ENCODE data around the gene DPP7. TPM values are rescaled to one million over a fixed set of nuclear protein-coding genes. Genes with fewer than 3 reads are reported as not detected.
"Not testable (repeated sequence)": the region's sequence is repeated elsewhere in the genome, so short reads cannot be mapped to it uniquely, and the experiment has no call there.

Gene DPP7
- total and polyA plus RNA-seq, 2 experiments from 2014 or later: 144 to 204 TPM

DNA sequence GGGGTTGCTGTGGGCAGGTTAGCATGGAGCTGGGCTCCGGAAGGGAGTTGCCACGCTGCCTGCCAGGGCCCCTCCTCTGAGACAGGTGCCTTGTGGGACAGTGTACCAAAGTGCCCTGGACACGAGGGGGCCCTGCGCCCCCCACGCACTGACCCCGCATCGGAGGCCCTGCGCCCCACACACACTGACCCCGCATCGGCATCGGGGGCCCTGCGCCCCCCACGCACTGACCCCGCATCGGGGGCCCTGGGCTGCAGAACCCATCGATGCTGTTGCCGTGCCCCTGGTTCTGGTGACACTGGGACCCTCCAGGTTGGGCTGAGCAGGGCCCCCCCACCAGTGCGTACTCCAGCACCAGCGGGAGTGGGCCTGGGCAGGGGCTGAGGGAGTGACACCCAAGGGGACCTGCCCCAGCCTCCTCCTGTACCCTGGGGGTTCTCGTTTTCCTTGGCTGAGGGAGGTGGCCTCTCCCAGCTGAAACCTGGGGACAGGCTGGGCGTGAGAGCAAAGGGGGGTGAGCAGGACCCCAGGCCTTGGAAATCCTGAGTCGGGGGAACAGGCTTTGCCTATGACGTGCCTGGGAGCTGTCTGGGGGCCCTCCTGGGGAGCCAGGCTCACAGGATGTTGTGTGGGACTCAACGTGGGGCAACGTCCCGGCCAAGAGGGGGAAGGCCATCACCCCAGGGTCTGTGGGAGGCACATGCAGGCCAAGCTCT, 51.1 kb downstream of the DPP7 start:
- no peak for DNase-seq (ENCODE audit: low read depth in 1 of 2, low spot score in 1 of 2)
- Histone ChIP-seq H3K27me3 (peaks cover 4% of the 10 kb centered on the region), H3K27ac (no peak overlapping the region), H3K9me3 (ENCODE audit: low read depth) (no peaks in the 10 kb centered on the region), H3K4me3 (no peak overlapping the region), H3K36me3 (no peaks in the 10 kb centered on the region), H3K4me1 (ENCODE audit: low read depth) (no peaks in the 10 kb centered on the region)
- TF ChIP-seq CTCF (IDR thresholded peaks at IDR 0.05; ENCODE audit: low read depth, low read length): no peak

DNA sequence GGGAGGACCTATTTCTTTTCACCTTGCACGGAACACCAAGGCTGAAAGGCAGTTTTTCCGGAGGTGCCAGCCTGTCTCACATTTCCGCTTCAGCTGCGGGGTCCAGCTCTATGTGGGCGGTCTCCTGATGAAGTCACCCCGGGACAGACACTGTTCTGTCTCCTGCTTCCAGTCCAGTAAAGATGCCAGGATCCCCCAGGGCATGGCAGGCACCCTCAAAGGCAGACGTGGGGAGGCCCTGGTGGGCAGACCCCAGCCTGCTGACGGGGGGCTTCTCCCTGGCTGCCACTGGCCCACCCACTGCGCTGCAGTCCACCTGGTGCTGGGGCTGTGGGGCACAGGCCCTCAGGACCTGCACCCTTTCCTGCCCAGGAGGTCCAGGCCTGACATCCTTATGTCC, 51.7 kb downstream of the DPP7 start:
- not testable (repeated sequence) for H3K9me3 ChIP-seq (ENCODE audit: low read depth); DNase-seq (ENCODE audit: low read depth in 1 of 2, low spot score in 1 of 2); H3K4me3 ChIP-seq; H3K27ac ChIP-seq; H3K36me3 ChIP-seq; H3K27me3 ChIP-seq; H3K4me1 ChIP-seq (ENCODE audit: low read depth)

GRCh38 chr9:137062384-137062783, 52.1 kb downstream of the DPP7 start:
- H3K4me3 ChIP-seq: no peak overlapping the region
- no peak for DNase-seq (ENCODE audit: low read depth in 1 of 2, low spot score in 1 of 2)
- no peak overlapping the region for H3K27ac ChIP-seq
- H3K9me3 ChIP-seq (ENCODE audit: low read depth): no peaks in the 10 kb centered on the region
- TF ChIP-seq CTCF (IDR thresholded peaks at IDR 0.05; ENCODE audit: low read depth, low read length): no peak
- H3K27me3 ChIP-seq: peaks cover 7% of the 10 kb centered on the region
- no peaks in the 10 kb centered on the region for H3K36me3 ChIP-seq
- no peaks in the 10 kb centered on the region for H3K4me1 ChIP-seq (ENCODE audit: low read depth)

Other genes with a start within 250 kb of the DPP7 start
Only the 30 nearest of the 33 such genes appear.
- gene FBXW5, start 170.0 kb downstream of the DPP7 start, total RNA-seq: 188 and 194 TPM in 2 replicates
- gene FBXW5, start 170.0 kb downstream of the DPP7 start, polyA plus RNA-seq: 117 and 119 TPM in 2 replicates
- gene C8G, start 169.5 kb downstream of the DPP7 start, total RNA-seq: 3.4 and 10.8 TPM in 2 replicates
- gene C8G, start 169.5 kb downstream of the DPP7 start, polyA plus RNA-seq: 1.2 and 4.4 TPM in 2 replicates
- gene LCN12, start 162.5 kb downstream of the DPP7 start, total RNA-seq: 5.0 and 11.4 TPM in 2 replicates
- 19.7 and 21.9 TPM in 2 replicates for gene LCN12, start 162.5 kb downstream of the DPP7 start, polyA plus RNA-seq
- gene PTGDS, start 137.2 kb downstream of the DPP7 start, total RNA-seq: 2.6 and 3.9 TPM in 2 replicates
- gene PTGDS, start 137.2 kb downstream of the DPP7 start, polyA plus RNA-seq: 3.4 and 5.3 TPM in 2 replicates
- 0.36 TPM in 1 of 2 replicates, not detected in the other for gene LCNL1, start 131.7 kb downstream of the DPP7 start, total RNA-seq
- gene LCNL1, start 131.7 kb downstream of the DPP7 start, polyA plus RNA-seq: not detected in 2 replicates
- 94.6 and 130 TPM in 2 replicates for gene PAXX, start 122.3 kb downstream of the DPP7 start, total RNA-seq
- 102 and 110 TPM in 2 replicates for gene PAXX, start 122.3 kb downstream of the DPP7 start, polyA plus RNA-seq
- not detected in 2 replicates for gene CLIC3, start 118.2 kb downstream of the DPP7 start, total RNA-seq
- gene CLIC3, start 118.2 kb downstream of the DPP7 start, polyA plus RNA-seq: 0.75 and 0.87 TPM in 2 replicates
- 48.7 and 56.7 TPM in 2 replicates for gene ABCA2, start 86.5 kb downstream of the DPP7 start, total RNA-seq
- gene ABCA2, start 86.5 kb downstream of the DPP7 start, polyA plus RNA-seq: 30.5 and 33.3 TPM in 2 replicates
- gene FUT7, start 82.6 kb downstream of the DPP7 start, total RNA-seq: not detected in 2 replicates
- not detected in 2 replicates for gene FUT7, start 82.6 kb downstream of the DPP7 start, polyA plus RNA-seq
- 40.8 and 65.1 TPM in 2 replicates for gene NPDC1, start 68.6 kb downstream of the DPP7 start, total RNA-seq
- gene NPDC1, start 68.6 kb downstream of the DPP7 start, polyA plus RNA-seq: 83.5 and 94.9 TPM in 2 replicates
- gene ENTPD2, start 60.7 kb downstream of the DPP7 start, total RNA-seq: not detected in 2 replicates
- not detected in 2 replicates for gene ENTPD2, start 60.7 kb downstream of the DPP7 start, polyA plus RNA-seq
- gene SAPCD2, start 44.2 kb downstream of the DPP7 start, total RNA-seq: 6.3 and 42.1 TPM in 2 replicates
- gene SAPCD2, start 44.2 kb downstream of the DPP7 start, polyA plus RNA-seq: 4.7 and 28.3 TPM in 2 replicates
- 5.8 and 13.3 TPM in 2 replicates for gene UAP1L1, start 37.2 kb downstream of the DPP7 start, total RNA-seq
- gene UAP1L1, start 37.2 kb downstream of the DPP7 start, polyA plus RNA-seq: 9.9 and 17.9 TPM in 2 replicates
- gene MAN1B1, start 27.7 kb downstream of the DPP7 start, total RNA-seq: 59.4 and 73.3 TPM in 2 replicates
- 67.6 and 86.7 TPM in 2 replicates for gene MAN1B1, start 27.7 kb downstream of the DPP7 start, polyA plus RNA-seq
- gene GRIN1, start 24.4 kb upstream of the DPP7 start, total RNA-seq: 0.03 TPM in 1 of 2 replicates, not detected in the other
- 0.22 and 0.49 TPM in 2 replicates for gene GRIN1, start 24.4 kb upstream of the DPP7 start, polyA plus RNA-seq
- not detected in 2 replicates for gene LRRC26, start 55.3 kb upstream of the DPP7 start, total RNA-seq
- gene LRRC26, start 55.3 kb upstream of the DPP7 start, polyA plus RNA-seq: 1.4 and 2.3 TPM in 2 replicates
- gene TMEM210, start 57.3 kb upstream of the DPP7 start, total RNA-seq: not detected in 2 replicates
- not detected in 2 replicates for gene TMEM210, start 57.3 kb upstream of the DPP7 start, polyA plus RNA-seq
- gene ANAPC2, start 73.8 kb upstream of the DPP7 start, total RNA-seq: 29.8 and 42.8 TPM in 2 replicates
- 15.5 and 17.9 TPM in 2 replicates for gene ANAPC2, start 73.8 kb upstream of the DPP7 start, polyA plus RNA-seq
- gene SSNA1, start 73.9 kb upstream of the DPP7 start, total RNA-seq: 64.5 and 90.3 TPM in 2 replicates
- 77.9 and 110 TPM in 2 replicates for gene SSNA1, start 73.9 kb upstream of the DPP7 start, polyA plus RNA-seq
- gene TPRN, start 86.0 kb upstream of the DPP7 start, total RNA-seq: 26.4 and 31.2 TPM in 2 replicates
- 34.7 and 44.8 TPM in 2 replicates for gene TPRN, start 86.0 kb upstream of the DPP7 start, polyA plus RNA-seq
- 44.7 and 50.0 TPM in 2 replicates for gene TMEM203, start 90.9 kb upstream of the DPP7 start, total RNA-seq
- 86.6 and 99.2 TPM in 2 replicates for gene TMEM203, start 90.9 kb upstream of the DPP7 start, polyA plus RNA-seq
- 13.1 and 17.5 TPM in 2 replicates for gene NDOR1, start 91.0 kb upstream of the DPP7 start, total RNA-seq
- 9.1 and 18.1 TPM in 2 replicates for gene NDOR1, start 91.0 kb upstream of the DPP7 start, polyA plus RNA-seq
- gene RNF208, start 107.5 kb upstream of the DPP7 start, total RNA-seq: 19.3 and 23.1 TPM in 2 replicates
- gene RNF208, start 107.5 kb upstream of the DPP7 start, polyA plus RNA-seq: 6.1 and 8.1 TPM in 2 replicates
- gene CYSRT1, start 110.4 kb upstream of the DPP7 start, total RNA-seq: 5.8 and 7.0 TPM in 2 replicates
- 3.1 and 6.6 TPM in 2 replicates for gene CYSRT1, start 110.4 kb upstream of the DPP7 start, polyA plus RNA-seq
- 0.32 TPM in 1 of 2 replicates, not detected in the other for gene RNF224, start 112.8 kb upstream of the DPP7 start, total RNA-seq
- 0.12 TPM in 1 of 2 replicates, not detected in the other for gene RNF224, start 112.8 kb upstream of the DPP7 start, polyA plus RNA-seq
- 0.25 TPM in 1 of 2 replicates, not detected in the other for gene SLC34A3, start 116.2 kb upstream of the DPP7 start, total RNA-seq
- 0.24 TPM in 1 of 2 replicates, not detected in the other for gene SLC34A3, start 116.2 kb upstream of the DPP7 start, polyA plus RNA-seq
- 412 and 540 TPM in 2 replicates for gene TUBB4B, start 126.6 kb upstream of the DPP7 start, total RNA-seq
- gene TUBB4B, start 126.6 kb upstream of the DPP7 start, polyA plus RNA-seq: 745 and 845 TPM in 2 replicates
- gene STPG3, start 136.6 kb upstream of the DPP7 start, total RNA-seq: 0.95 TPM in 1 of 2 replicates, not detected in the other
- gene STPG3, start 136.6 kb upstream of the DPP7 start, polyA plus RNA-seq: 3.2 and 3.3 TPM in 2 replicates
- 68.6 and 78.2 TPM in 2 replicates for gene NELFB, start 140.6 kb upstream of the DPP7 start, total RNA-seq
- 73.3 and 87.6 TPM in 2 replicates for gene NELFB, start 140.6 kb upstream of the DPP7 start, polyA plus RNA-seq
- gene TOR4A, start 163.0 kb upstream of the DPP7 start, total RNA-seq: 36.7 and 51.4 TPM in 2 replicates
- 18.5 and 24.3 TPM in 2 replicates for gene TOR4A, start 163.0 kb upstream of the DPP7 start, polyA plus RNA-seq

Measured in cardiac muscle cell (in vitro differentiated cells and primary cell).